Cardiac fibroblast (primary cell): Measurements from ENCODE around the gene HIPK2.
A peak's percentile ranks its signal among the peaks of the same experiment; 100 is the strongest.

Experiments
- DNase-seq, 2 donors: peaks; one replicate each; pipeline versions ENCODE4 v3.0.0 to v3.0.0-alpha.2; 2010; ENCODE audit warnings: low read depth in 2 of 2
- H3K4me3 ChIP-seq, 2 donors: replicated peaks in 1 of 2; 1 replicate in 1 of 2; 2 replicates in 1 of 2; pipeline ENCODE4 v1.5.1; 2011; ENCODE audit warnings: low read depth in 2 of 2, low read length in 2 of 2, mild to moderate bottlenecking in 2 of 2, moderate library complexity in 1 of 2
- CTCF ChIP-seq: IDR thresholded peaks from one replicate; pipeline ENCODE4 v1.5.1; 2011; ENCODE audit warnings: low read depth, mild to moderate bottlenecking, low read length, inconsistent platforms

HIPK2 gene

GRCh38 chr7:139695588-139695987 lies 82.2 kb downstream of the HIPK2 start:
- no peak overlapping the region for H3K4me3 ChIP-seq
- peak in 1 of 2 donors; percentile 26 for DNase-seq
- no peak for TF ChIP-seq CTCF

GRCh38 chr7:139695051-139695450 lies 82.7 kb downstream of the HIPK2 start:
- no peak overlapping the region for H3K4me3 ChIP-seq
- no peak for TF ChIP-seq CTCF
- no peak for DNase-seq

- no peak for TF ChIP-seq CTCF
- DNase-seq, result no peak
- H3K4me3 ChIP-seq, result no peak overlapping the region
Observed at GRCh38 chr7:139694389-139694676, 83.5 kb downstream of the HIPK2 start.

GRCh38 chr7:139693651-139694388 lies 84.0 kb downstream of the HIPK2 start:
- DNase-seq, result no peak
- no peak for TF ChIP-seq CTCF
- H3K4me3 ChIP-seq, result no peak overlapping the region

GRCh38 chr7:139692723-139693122 lies 85.1 kb downstream of the HIPK2 start:
- DNase-seq, result no peak
- H3K4me3 ChIP-seq, result no peak overlapping the region
- TF ChIP-seq CTCF, result no peak

GRCh38 chr7:139691253-139691781 lies 86.5 kb downstream of the HIPK2 start:
- TF ChIP-seq CTCF, result no peak
- peak in 1 of 2 donors; percentile 61 for DNase-seq
- H3K4me3 ChIP-seq, result no peak overlapping the region

- no peak for TF ChIP-seq CTCF
- no peak overlapping the region for H3K4me3 ChIP-seq
- peak; percentile 65 to 73 for DNase-seq
Observed at GRCh38 chr7:139687980-139688632, 89.7 kb downstream of the HIPK2 start.
